NCI-H2196 treated with DMSO at 0.1 percent for 48 hours (cell line): ENCODE measurements around the gene ARL9.
"Not testable (repeated sequence)": the region's sequence is repeated elsewhere in the genome, so short reads cannot be mapped to it uniquely, and the experiment has no call there.

Experiments
- DNase-seq: peaks from one replicate; lab custom pipeline; 2025; ENCODE audit not compliant: unreplicated experiment; lab: John Stamatoyannopoulos, UW

Gene ARL9, protein sequence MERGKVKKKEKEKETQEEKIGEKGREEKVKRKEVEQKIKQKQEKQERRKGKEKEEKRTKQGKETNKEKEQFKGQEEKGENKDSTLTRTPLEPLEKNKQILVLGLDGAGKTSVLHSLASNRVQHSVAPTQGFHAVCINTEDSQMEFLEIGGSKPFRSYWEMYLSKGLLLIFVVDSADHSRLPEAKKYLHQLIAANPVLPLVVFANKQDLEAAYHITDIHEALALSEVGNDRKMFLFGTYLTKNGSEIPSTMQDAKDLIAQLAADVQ

DNA sequence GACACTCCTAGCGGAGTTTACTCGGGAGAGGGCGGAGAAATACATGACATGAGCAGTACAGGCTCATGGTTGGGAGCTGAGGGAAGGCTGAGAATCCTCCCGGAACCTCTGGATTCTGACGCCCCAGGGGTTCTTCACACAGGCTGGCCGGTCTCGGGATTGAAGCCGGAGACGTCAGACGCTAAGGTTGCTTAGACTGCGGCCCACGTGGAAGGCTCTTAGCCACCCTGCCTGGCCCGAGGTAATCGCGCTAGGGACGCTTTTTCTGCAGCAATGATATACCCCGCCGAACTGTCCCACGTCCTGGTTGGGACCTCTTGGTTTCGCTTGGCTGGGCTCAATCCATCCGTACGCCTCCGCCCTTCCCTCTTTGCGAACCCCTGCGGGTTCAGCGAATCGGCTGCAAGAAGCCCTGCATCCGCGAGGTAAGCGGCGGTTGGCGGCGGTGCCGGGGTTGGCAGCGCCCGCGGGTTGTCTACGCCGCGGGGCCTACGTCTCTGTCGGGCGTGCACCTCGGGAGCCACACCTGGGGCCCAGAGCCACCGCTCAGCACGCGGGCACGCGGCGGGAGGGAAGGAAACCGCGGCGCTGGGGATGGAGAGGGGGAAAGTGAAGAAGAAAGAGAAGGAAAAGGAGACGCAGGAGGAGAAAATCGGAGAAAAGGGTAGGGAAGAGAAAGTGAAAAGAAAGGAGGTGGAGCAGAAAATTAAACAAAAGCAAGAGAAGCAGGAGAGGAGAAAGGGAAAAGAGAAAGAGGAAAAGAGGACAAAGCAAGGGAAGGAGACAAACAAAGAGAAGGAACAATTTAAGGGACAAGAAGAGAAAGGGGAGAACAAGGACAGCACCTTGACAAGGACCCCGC is at the start of gene ARL9:
Gene ARL9, plus strand, starts transcription at position 523 of the 862 bp plus-strand sequence. Its CDS starts 72 bp downstream, at position 595.
- DNase-seq: no peak

DNA sequence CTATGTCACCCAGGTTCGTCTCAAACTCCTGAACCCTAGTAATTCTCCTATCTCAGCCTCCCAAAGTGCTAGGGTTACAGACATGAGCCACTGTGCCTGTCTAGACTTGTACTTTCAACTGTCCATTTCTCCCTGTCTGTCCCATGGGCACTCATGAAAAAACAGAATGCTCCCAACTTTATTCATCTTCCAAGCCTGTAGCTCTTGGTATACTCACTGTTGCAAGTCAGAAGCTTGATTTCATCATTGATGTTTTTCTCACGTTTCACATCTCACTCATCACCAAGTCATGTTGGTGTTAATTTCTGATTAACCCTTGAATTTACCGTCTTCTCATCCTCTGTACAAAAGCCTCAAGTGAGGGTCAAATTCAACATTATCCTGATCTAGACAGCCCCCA is 45.5 kb upstream of the ARL9 start:
- no peak for DNase-seq

DNA sequence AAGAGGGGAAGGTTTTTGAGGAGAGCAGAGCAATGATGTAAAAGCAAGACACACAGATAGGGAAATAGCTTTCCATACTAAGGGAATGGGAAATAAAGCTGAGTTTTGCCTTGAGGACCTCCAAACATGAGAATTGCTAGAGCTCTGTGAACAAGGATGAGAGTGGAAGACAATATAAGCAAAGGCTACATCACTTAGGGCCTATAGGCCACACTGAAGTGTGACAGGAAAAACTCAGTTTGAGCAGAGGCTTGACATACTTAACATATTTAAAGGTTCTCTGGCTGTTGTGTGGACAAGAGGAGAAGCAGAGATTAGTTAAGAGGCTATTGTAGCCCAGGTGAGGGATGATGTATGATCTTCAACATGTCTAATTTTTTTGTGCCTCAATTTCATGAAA is 43.4 kb upstream of the ARL9 start:
- no peak for DNase-seq

DNA sequence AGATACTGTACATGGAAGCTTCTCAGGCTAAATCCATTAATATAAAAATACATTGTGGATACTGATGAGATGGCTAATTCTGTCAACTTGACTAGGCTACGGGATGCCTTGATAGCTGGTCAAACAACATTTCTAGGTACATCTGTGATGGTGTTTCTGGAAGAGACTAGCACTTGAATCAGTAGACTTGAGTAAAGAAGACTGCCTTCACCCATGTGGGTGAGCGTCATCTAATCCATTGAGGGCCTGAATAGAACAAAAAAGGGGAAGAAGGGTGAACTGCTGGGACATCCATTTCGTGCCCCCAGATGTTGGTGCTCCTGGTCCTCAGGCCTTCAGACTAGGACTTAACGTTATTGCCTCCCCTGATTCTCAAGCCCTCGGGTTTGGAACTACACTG is 41.9 kb upstream of the ARL9 start:
- no peak for DNase-seq

DNA sequence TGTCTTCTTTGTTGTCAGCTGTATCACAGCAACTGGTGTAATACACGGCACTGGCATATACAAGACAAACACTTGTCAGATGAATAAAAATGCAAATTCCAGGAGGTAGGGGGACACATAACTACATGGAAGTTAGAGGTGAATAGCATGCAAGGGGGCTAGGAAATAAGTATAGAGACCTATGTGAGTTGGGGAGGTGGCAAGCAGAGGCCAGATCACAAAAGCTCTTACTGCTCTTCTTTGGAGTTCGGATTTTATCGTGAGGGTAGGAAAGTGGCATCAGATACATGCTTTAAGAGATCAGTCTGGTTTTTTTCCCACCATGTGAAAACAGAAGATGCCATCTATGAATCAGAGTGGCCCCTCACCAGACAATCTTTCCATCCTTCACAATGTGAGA is 41.0 kb upstream of the ARL9 start:
- DNase-seq: no peak

DNA sequence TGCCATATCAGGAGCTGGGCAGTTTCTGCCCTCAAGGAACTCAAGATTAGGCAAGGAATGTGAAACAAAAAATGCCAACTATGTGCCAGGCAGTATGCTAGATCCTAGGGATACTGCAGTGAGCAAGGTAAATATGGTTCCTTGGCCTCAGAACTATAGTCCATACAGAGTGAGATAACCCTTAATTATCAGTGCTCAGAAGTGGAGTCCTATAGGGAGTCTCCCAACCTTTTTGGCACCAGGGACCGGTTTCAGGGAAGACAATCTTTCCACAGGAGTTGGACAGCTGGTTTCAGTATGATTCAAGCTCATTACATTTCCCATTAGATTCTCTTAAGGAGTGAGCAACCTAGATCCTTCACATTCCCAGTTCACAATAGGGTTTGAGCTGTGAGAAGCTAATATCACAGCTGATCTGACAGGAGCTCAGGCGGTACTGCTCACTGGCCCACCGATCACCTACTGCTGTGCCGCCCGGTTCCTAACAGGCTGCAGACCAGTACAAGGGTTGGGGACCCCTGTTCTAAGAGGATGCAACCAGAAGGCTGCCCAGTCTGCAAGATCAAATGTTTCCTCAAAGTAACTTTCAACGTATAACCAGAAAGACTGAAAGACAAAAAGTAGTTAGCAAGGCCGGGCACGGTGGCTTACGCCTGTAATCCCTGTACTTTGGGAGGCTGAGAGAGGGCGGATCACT is 39.8 kb upstream of the ARL9 start:
- no peak for DNase-seq

DNA sequence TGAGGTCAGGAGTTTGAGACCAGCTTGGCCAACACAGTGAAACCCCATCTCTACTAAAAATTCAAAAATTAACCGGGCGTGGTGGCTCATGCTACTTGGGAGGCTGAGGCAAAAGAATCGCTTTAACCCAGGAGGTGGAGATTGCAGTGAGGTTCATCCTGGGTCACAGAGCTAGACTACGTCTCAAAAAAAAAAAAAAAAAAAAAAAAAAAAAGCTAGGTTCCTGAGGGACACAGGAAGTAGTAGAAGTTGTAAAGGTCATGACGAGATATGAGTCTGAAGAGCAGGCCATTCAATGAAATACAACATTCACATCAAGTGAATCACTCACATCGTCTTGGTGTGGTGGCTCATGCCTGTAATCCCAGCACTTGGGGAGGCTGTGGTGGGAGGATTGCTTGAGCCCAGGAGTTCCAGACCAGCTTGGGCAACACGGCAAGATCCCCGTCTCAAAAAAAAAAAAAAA is 39.3 kb upstream of the ARL9 start:
- not testable (repeated sequence) for DNase-seq

DNA sequence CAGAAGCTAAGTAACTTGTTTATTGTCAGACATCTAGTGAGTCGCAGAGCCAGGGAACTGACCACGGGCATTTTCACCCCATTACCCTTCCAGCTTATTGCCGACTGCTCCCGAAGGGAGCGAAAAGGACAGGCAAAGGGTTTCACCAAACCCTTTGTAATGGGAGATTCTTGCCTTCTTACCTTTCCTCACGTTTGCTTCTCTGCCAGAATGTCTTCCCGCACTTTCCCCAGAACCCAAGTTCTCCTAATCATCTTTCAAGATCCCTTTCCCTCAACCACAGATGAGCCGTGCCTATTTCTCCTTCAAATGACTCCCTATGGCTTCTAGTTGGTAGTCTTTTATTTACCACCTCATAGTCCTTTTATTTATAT is 38.7 kb upstream of the ARL9 start:
- DNase-seq: no peak

DNA sequence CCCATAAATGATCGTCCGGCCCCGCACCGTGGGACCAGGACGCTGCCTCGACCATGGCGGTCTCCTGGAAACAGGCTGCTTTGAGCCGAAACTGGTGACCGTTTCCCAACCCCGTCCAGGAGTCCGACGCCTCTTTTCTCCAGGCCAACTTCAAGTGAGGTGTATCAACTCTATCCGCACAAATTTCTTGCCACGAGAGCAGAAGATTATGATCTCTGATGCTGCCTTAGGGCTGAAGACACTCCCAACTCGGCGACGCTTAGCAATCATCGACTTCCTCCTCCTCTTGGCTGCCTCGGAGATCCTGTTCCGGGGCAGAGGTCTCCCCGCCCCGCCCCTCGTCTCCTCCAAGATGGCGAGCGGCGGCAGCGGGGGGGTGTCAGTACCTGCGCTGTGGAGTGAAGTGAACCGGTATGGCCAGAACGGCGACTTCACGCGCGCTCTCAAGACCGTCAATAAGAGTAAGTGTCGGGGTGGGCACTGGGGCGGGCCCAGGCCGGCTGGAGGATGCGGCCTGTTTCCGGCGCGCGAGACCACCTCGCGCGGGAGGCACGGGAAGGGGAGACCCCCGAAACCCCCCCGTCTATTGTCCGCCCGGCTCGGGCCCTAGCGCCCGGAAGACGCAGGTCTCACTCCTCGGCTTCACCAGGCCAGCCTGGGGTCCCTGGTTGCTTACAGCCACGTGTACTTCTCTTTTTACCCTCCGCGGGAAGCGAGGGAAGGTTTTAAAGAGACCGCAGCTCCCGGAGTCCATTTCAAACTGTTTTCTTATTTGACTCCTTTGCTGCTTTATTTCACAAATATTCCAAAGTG is 38.1 kb upstream of the ARL9 start, which contains the start of gene SRP72:
Gene SRP72, plus strand, starts transcription at position 334 of the 813 bp plus-strand sequence. Its CDS starts 19 bp downstream, at position 353.
- DNase-seq: peak; percentile 52

DNA sequence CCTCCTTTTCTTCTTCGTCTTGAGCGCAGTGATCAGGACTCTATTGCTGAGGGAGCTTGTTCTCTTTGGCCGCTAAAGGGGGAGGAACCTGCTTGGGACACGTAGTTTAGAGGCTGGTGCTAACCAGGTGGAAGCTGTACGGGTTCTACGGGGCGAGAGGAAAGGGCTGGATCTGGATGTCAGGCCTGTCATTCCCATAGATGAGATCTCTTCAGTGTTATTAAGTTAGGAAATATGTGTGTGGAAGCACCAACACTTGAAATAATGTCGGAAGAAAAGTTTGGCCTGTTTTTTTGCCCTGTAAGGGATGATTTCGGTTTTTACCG is 37.5 kb upstream of the ARL9 start:
- DNase-seq: peak; percentile 0

DNA sequence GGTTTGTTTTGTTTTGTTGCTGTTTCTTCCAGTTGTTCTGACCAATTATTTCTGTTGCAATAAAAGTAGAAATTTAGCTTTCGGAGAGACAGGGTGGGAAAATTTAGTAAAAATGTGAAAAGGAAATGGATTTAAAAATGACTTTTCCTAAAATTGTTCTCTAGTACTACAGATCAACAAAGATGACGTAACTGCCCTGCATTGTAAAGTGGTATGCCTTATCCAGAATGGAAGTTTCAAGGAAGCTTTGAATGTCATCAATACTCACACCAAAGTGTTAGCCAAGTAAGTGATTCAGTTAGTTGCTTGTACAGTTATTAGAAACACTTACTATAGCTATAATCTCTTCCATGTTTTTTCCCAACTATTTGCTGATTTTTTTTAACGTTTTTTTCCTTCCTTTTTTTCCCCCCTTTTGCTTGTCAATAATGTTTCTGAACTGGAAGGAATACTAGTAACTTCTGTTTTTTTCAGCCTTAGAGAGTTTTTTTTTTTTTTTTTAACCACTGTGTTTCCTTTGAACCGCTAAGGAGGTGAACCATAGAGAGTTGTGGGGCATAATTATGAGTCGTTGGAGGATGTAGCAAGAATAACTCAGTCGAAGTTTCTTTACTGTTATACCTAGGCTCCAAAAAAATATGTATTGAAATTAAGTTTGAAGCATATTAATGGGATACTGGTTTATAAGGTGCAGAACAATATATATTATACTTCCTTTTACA is 35.9 kb upstream of the ARL9 start:
- DNase-seq: no peak

DNA sequence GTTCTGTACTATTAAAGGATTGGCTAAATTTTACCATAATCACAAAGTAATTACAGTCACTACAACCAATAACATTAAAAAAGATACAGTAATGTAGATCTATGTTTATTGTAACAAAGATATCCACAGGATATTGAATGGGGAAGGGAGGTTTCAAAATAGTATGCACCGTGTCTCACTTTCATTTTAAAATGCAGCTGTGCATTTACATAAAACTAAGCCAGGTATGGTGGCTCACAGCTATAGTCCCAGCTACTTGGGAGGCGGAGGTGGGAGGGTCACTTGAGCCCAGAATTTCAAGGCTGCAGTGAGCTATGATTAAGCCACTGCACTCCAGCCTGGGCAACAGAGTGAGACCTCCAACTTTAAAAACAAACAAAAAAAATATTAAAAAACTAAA is 29.7 kb upstream of the ARL9 start:
- no peak for DNase-seq

DNA sequence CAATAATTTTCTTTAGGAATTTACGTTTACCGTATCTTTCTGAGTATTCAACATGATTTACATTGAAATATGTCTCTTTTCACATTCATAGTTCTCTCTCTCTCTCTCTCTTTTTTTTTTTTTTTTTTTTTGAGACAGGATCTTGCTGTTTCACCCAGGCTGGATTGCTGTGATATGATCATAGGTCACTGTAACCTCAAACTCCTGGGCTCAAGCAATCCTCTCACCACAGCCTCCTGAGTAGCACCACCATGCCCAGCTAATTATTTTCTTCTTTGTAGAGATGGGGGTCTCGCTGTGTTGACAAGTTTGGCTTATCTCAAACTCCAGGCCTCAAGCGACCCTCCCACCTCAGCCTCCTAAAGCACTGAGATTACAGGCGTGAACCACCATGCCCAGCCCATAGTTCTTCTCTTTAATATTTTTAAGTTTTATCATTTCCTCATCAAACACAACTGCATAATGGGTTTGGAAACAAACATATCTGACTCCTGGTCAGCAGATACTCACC is 28.3 kb upstream of the ARL9 start:
- DNase-seq: no peak

DNA sequence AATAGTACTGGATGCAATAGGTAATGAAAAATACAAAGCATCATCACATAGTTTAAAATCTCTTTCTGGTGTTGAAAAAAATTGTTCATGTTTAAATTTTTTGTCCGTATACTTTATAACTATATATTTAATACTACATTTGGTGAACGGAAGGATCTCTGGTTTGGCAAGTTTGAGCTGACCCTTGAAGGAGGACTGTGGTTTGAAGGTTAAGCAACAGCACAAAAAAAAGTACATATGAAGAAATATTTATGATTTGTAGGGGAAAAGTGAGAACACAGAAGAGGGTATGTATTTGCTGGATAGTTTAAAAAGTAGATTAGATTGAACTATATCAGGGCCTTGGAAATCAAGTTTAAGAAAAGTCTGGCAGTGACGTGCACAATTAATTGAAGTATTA is 24.9 kb upstream of the ARL9 start:
- no peak for DNase-seq

DNA sequence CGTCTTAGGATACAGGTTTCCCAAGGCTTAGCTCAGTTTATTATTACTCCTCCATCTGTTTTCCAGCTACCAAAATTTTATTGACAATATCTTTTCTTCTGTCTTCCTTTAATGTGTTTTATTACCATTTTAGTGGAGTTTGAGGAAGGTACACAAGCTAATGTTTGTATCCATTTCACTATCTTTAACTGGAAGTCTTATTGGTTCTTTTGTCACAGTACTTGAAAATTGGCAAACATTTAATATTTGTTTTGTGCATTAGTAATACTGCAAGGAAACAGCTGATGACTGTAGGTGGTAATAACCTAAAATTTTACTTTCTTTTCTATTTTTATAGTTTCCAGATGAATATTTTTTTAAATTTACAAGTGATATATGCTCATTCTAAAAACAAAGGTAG is 9.3 kb upstream of the ARL9 start:
- DNase-seq: no peak

DNA sequence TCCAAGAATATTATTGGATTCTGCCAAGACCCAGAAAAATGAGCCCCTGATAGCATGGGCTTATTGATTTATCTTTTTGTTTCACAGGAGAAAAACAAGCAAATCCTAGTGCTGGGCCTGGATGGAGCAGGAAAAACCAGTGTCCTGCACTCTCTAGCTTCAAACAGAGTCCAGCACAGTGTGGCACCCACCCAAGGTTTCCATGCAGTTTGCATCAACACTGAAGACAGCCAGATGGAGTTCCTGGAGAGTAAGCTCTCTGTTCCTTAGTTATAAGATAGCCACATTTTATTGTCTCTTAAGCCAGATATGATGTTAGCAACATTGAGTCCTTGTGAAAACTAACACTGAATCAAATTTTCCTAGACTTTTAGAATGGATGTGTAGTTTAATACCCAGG is 5.5 kb downstream of the ARL9 start:
- no peak for DNase-seq

DNA sequence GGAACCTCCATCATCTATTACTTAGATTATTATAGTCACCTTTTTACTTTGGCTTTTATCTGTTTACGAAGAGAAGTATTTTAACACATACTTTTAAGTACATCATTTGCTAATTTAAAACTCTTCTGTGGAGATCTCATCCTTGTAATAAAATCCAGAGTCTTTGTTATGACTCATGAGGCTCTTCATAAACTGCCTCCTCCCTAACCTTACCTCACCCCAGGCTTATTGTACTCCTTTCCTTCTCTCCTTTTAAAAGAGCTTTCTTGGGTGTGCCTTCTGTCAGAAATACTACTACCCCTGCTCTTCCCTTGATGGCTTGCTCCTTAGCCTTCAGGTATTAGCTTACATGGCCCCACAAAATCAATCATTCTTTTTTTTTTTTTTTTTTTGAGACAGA is 6.6 kb downstream of the ARL9 start:
- DNase-seq: no peak

DNA sequence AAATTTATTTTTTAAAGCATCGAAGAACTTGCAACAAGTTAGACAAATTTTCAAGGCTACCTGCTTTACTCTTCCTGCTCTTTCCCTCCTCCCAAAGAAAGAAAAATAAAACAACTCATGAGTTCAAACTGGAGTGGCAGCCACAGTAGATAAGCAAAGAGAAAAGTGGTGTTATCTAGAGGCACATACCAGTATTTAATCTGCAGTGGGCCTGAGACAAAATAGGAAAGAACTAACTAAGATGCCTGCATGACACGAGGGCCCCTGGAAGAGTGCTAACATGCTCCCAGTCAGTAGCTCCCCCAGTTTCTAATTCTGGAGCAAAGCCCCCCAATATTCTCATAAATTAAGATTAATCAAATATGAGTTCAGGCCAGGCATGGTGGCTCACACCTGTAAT is 7.9 kb downstream of the ARL9 start:
- no peak for DNase-seq

DNA sequence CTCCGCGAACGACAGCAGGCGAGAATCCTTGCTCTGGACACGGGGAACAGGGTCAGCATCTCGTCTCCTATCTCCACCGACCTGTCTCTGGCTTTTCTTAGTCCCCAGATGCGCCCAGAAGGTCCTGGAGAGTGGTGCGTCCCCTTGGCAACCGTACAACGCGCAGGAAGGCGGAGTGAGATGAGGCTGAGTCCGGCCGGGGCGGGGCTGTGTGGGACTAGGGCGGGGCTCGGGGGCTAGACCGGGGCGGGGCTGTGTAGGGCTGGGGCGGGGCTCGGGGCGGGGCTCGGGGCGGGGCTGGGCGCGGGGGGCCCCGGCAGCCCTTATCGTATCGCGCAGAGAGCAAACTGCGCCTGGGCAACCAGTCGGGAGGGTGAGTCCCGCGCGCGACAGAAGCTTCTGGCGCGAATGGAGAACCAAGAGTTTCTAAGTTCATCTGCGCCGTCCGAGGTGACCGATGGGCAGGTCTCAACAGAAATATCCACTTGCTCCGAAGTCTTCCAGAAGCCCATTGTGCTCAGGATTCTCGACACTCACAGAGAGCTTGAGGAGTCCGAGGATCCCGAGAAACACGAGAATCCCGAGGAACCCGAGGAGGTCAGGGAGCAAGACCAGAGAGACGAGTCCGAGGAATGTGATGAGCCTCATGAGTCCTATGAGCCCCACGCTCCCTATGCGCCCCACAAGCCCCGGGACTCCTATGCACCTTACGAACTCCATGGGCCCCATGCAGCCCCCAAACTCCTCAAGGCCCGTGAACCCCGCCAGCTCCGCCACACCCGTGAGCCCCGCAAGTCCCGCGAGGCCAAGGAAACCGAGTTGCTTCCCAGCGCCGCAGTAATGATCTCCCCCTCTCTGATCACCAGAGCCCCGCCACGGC is 24.9 kb downstream of the ARL9 start:
- DNase-seq: no peak
